ENCODE data around the gene CTDNEP1.

The CTDNEP1 gene

GRCh38 chr17:7214300-7215135 is 37.0 kb downstream of the CTDNEP1 start:
- DNase-seq: peak; percentile 99

GRCh38 chr17:7213895-7214299 is 37.6 kb downstream of the CTDNEP1 start:
- no peak for DNase-seq

GRCh38 chr17:7211491-7212273 is 39.9 kb downstream of the CTDNEP1 start:
- no peak for DNase-seq

- DNase-seq: no peak
These were observed 42.6 kb downstream of the CTDNEP1 start for GRCh38 chr17:7208754-7209460.

GRCh38 chr17:7208027-7208571 is 43.4 kb downstream of the CTDNEP1 start:
- no peak for DNase-seq

GRCh38 chr17:7207120-7208001 is 44.2 kb downstream of the CTDNEP1 start:
- no peak for DNase-seq

- DNase-seq: no peak
These were observed 46.0 kb downstream of the CTDNEP1 start for GRCh38 chr17:7205561-7205960.

GRCh38 chr17:7204828-7205461 is 46.6 kb downstream of the CTDNEP1 start:
- peak; percentile 86 for DNase-seq

- no peak for DNase-seq
These were observed 47.2 kb downstream of the CTDNEP1 start for GRCh38 chr17:7204336-7204735.

- DNase-seq: no peak
These were observed 48.1 kb downstream of the CTDNEP1 start for GRCh38 chr17:7203391-7203790.

GRCh38 chr17:7196651-7197401 is 54.7 kb downstream of the CTDNEP1 start:
- no peak for DNase-seq

GRCh38 chr17:7195971-7196370 is 55.6 kb downstream of the CTDNEP1 start:
- no peak for DNase-seq
